Pancreas (tissue), 10 donors: ENCODE results near the gene BPIFB6. TPM values are rescaled to one million over a fixed set of nuclear protein-coding genes. Genes with fewer than 3 reads are reported as not detected.

Experiments
- ATAC-seq, 4 donors: fragments of 200-7000 bp; cut with Tn5 transposase; one replicate each; pipeline versions ENCODE4 v1.8.0 to v1.9.1; 2020; ENCODE audit warnings: mild to moderate bottlenecking in 4 of 4, moderate library complexity in 4 of 4
- DNase-seq, 6 donors: peaks; one replicate each; pipeline ENCODE4 v3.0.0-alpha.2; 2020
- FAIRE-seq: peaks from 2 replicates; lab custom pipeline; 2012; peaks lifted over from hg19 to GRCh38; lab: Jason Lieb, UNC
- H3K27ac ChIP-seq, 4 donors: fragments of 200-600 bp; sonication (generic); 1 replicate in 3 of 4; 2 replicates in 1 of 4; pipeline versions ENCODE4 v1.5.0 to v1.8.0; 2020
- H3K27me3 ChIP-seq, 4 donors: fragments of 200-600 bp; one replicate each; pipeline ENCODE4 v1.8.0; 2021
- H3K36me3 ChIP-seq, 3 donors: fragments of 200-600 bp; sonication (generic) in 1 of 3; one replicate each; pipeline versions ENCODE4 v1.5.0 to v1.8.0; 2020 to 2021
- H3K4me1 ChIP-seq, 3 donors: fragments of 200-600 bp; one replicate each; pipeline ENCODE4 v1.8.0; 2021
- H3K4me3 ChIP-seq, 4 donors: fragments of 200-600 bp; sonication (generic) in 2 of 4; one replicate each; pipeline versions ENCODE4 v1.5.0 to v1.8.0; 2020 to 2021
- H3K9me3 ChIP-seq, 4 donors: fragments of 200-600 bp; one replicate each; pipeline ENCODE4 v1.8.0; 2021
- CTCF ChIP-seq, 4 donors: fragments of 200-600 bp; sonication (generic) in 3 of 4; IDR thresholded peaks; one replicate each; pipeline versions ENCODE4 v1.5.0 to v1.8.0; 2021; ENCODE audit warnings: antibody characterized with exemption in 4 of 4
- WGBS, 2 donors: extraction: QIAGEN DNeasy Blood & Tissue Kit; methylation state at CpG; one replicate each; pipeline ENCODE4 v1.1.7; 2013; 5-methylcytosine and 5-hydroxymethylcytosine counted together
- intact Hi-C, 3 donors: fragments of 100-400 bp; cut with DNase I; formaldehyde crosslinking; loops; one replicate each; pipeline versions ENCODE4 v1.11.1 to v1.14.2; 2022
- polyA plus RNA-seq, 2 donors: library from polyadenylated mRNA; stranded (reverse); fragments of 200-250 nt; gene quantifications; one replicate each; pipeline ENCODE4 v1.2.3, GENCODE V29; 2013
- total RNA-seq, 6 donors: library from RNA; stranded (reverse); fragmentation: NEBNext Ultra II Directional in 4 of 6; extraction: Animal tissue kit (Norgen Biotek cat#: 25700) in 4 of 6; gene quantifications; one replicate each; pipeline versions ENCODE4 v1.2.1 to v1.2.4, GENCODE V29; 2021 to 2023
- donor health status: healthy with polysubstance abuse.
- donor health status: DM: no; HTN: no; CAD: no; lungs with moderate emphysema.
- donor health status: DM: no; HTN: no; CAD: no.
- donor health status: control.
- donor health status: control.
- donor health status: Bipolar disorder and iron deficiency.
- donor health status: DM: yes; HTN: yes; CAD: no.
- donor health status: DM: no; HTN: no; CAD: no.
- donor health status: DM: no; HTN: no; CAD: no.
- donor health status: DM: yes; HTN: yes; CAD: no.

Gene BPIFB6
- total and polyA plus RNA-seq, 8 donors: not detected

GRCh38 chr20:33082546-33082945, 51.1 kb downstream of the BPIFB6 start:
- WGBS, 2 donors: 50 to 51% methylated on average over 6 of the region's 6 CpGs
- intact Hi-C loops: no loop called here
- H3K4me3 ChIP-seq: no peak overlapping the region
- H3K4me1 ChIP-seq: no peaks in the 10 kb centered on the region
- DNase-seq (no peak), ATAC-seq (no peak), FAIRE-seq (no peak)
- TF ChIP-seq CTCF (IDR thresholded peaks at IDR 0.05): no peak
- no peak overlapping the region for H3K27ac ChIP-seq
- no peaks in the 10 kb centered on the region for H3K36me3 ChIP-seq
- H3K9me3 ChIP-seq: no peaks in the 10 kb centered on the region
- H3K27me3 ChIP-seq: no peaks in the 10 kb centered on the region

DNA sequence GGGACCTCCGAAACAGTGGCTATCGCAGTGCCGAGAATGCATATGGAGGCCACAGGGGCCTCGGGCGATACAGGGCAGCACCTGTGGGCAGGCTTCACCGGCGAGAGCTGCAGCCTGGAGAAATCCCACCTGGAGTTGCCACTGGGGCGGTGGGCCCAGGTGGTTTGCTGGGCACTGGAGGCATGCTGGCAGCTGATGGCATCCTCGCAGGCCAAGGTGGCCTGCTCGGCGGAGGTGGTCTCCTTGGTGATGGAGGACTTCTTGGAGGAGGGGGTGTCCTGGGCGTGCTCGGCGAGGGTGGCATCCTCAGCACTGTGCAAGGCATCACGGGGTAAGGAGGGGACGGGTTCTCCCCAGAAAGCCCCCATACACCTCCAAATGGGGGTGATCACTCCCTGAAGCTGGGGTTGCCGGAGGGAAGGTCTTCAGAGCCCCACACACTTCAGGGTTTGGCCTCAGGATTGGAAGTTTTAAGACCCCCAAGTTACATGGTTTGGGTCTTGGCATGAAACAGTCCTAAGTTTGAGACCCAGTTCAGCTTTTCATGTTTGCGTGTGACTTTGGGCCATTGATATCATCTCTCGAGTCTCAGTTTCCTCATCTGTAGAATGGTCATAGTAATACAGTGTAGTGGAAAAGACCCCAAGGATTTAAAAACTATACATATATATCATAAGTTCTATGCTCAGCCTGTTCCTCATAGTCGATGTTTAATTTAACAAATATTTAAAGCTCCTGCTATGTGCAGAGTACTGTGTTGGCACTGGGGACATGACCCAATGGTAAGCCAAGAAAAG, 52.3 kb downstream of the BPIFB6 start:
- DNase-seq: no peak
- no peaks in the 10 kb centered on the region for H3K27me3 ChIP-seq
- no peaks in the 10 kb centered on the region for H3K4me1 ChIP-seq
- intact Hi-C loops: no loop called here
- H3K36me3 ChIP-seq: no peaks in the 10 kb centered on the region
- no peaks in the 10 kb centered on the region for H3K9me3 ChIP-seq
- WGBS, 2 donors: 83 to 84% methylated on average over 20 of the region's 20 CpGs
- H3K4me3 ChIP-seq: no peak overlapping the region
- ATAC-seq: no peak
- no peak overlapping the region for H3K27ac ChIP-seq
- TF ChIP-seq CTCF (IDR thresholded peaks at IDR 0.05): no peak
- no peak for FAIRE-seq

- intact Hi-C loops: no loop called here
- no peak for DNase-seq
Observed at GRCh38 chr20:33084722-33085121, 53.3 kb downstream of the BPIFB6 start.

GRCh38 chr20:33086052-33086722, 54.7 kb downstream of the BPIFB6 start:
- no peaks in the 10 kb centered on the region for H3K9me3 ChIP-seq
- H3K4me1 ChIP-seq: no peaks in the 10 kb centered on the region
- no peaks in the 10 kb centered on the region for H3K36me3 ChIP-seq
- intact Hi-C loops: no loop called here
- no peak overlapping the region for H3K4me3 ChIP-seq
- no peaks in the 10 kb centered on the region for H3K27me3 ChIP-seq
- DNase-seq: no peak
- FAIRE-seq: no peak
- ATAC-seq: no peak
- no peak overlapping the region for H3K27ac ChIP-seq
- WGBS, 2 donors: 68 to 83% methylated on average over 14 of the region's 14 CpGs
- TF ChIP-seq CTCF (IDR thresholded peaks at IDR 0.05): no peak

More at GRCh38 chr20:33084722-33085121, 53.3 kb downstream of the BPIFB6 start:
- no peak overlapping the region for H3K4me3 ChIP-seq
- no peak overlapping the region for H3K27ac ChIP-seq
- H3K27me3 ChIP-seq: no peaks in the 10 kb centered on the region
- no peaks in the 10 kb centered on the region for H3K4me1 ChIP-seq
- H3K36me3 ChIP-seq: no peaks in the 10 kb centered on the region
- 79 to 87% methylated on average over 15 of the region's 15 CpGs for WGBS, 2 donors
- ATAC-seq (no peak), FAIRE-seq (no peak)
- no peak for TF ChIP-seq CTCF (IDR thresholded peaks at IDR 0.05)
- no peaks in the 10 kb centered on the region for H3K9me3 ChIP-seq

DNA sequence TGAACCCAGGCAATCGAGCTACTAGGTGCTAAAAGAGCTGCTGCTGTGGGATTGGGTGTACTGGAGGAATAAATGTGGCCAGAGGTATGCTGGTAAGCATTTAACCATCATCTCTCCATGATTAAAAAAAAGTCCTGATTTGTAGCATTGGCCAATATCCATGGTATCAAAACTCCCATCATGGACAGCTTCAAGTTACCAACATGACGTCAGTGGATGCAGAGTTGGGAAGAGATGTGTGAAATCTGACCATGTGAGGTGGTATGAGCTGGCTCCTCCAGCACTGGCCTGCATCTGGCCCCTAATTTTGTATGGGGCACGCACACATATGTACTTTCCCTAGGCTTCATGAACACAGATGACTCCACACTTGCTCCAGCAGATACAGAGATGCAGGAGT, 59.7 kb downstream of the BPIFB6 start:
- H3K4me3 ChIP-seq: no peak overlapping the region
- H3K27me3 ChIP-seq: no peaks in the 10 kb centered on the region
- intact Hi-C loops: loop anchor here in 2 of 3 donors (5.0 to 10.0 kb wide), 5 partner anchors 114 to 306 kb away; no protein-coding TSS in a partner anchor
- DNase-seq (no peak), ATAC-seq (no peak), FAIRE-seq (no peak)
- no peak for TF ChIP-seq CTCF (IDR thresholded peaks at IDR 0.05)
- no peaks in the 10 kb centered on the region for H3K9me3 ChIP-seq
- no peak overlapping the region for H3K27ac ChIP-seq
- 49 to 64% methylated on average over 3 of the region's 3 CpGs for WGBS, 2 donors
- no peaks in the 10 kb centered on the region for H3K4me1 ChIP-seq
- H3K36me3 ChIP-seq: no peaks in the 10 kb centered on the region
